ENCODE measurements around the gene OSTM1. TPM values are rescaled to one million over a fixed set of nuclear protein-coding genes. Genes with fewer than 3 reads are reported as not detected.

Gene OSTM1
- total RNA-seq, 1 experiment from 2014 or later = 63.0 TPM

DNA sequence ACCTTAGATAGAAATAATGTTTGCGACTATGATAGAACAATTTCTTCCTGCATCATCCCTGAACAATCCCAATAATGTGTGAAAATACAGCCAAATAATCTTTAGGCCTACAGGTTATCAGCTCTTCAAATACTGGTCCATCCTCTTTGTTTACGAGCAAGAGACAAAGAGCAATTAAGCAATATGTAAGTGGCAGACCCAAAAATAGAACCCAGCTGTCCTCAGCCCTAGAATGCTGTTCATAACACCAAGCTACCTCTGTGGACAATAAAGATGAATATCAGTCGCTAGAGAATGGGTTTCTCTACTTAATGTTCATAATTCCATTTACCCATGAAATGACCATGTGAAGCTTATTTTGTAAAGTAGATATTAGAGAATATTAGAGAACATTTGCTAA, 28.4 kb upstream of the OSTM1 start:
- no peak for DNase-seq (ENCODE audit: low read depth)

DNA sequence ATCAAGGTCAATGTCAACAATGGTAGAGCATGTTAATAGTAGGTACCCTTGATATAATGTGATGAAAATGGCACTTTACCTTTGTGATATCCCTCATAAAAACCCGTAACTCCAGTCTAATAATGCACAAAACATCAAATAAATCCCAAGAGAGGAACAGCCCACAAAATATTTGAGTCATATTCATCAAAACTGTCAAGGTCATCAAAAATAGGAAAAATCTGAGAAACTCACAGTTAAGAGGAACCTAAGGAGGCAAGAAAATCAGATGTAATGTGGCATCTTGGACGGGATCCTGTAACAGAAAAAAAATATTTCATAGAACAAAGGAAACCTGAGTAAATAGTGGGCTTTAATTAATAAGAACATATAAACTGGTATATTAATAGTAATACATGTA, 25.5 kb upstream of the OSTM1 start:
- DNase-seq (ENCODE audit: low read depth) = no peak

DNA sequence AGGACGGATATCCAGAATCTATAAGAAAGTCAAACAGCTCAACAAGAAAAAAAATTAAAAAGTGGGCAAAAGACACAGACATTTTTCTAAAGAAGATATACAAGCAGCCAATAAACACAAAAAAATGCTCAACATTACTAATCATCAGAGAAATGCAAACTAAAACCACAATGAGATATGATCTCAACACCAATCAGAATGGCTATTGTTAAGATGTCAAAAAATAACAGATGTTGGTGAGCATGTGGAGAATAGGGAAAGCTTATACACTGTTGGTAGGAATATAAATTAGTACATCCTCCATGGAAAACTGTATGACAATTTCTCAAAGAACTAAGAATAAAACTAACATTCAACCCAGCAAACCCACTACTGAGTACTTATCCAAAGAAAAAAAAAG, 23.3 kb upstream of the OSTM1 start:
- no peak for DNase-seq (ENCODE audit: low read depth)

DNA sequence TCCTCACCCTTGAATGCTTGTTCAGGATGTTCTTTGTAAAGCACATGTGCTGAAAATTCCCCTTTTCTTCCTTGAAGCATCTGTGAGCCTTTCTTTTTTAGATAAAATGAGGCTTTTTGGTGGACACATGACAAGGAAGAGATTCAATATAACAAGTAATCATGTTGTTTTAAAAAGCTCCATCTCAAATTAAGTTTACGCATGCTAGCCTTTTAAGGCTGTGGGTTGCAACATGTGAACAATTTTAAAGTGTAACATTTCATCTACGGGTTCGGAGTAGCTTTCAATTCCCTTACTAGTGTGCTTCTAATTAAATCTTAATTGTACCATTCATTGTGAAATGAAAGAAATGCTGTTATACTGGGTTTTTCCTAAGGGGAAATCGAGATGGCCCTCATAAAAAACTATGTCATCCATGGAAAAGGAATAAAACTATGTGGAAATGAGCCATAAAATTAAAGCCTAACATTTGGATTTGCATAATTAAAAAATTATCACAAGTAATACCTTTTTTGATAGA, 19.3 kb upstream of the OSTM1 start:
- DNase-seq (ENCODE audit: low read depth) = no peak

DNA sequence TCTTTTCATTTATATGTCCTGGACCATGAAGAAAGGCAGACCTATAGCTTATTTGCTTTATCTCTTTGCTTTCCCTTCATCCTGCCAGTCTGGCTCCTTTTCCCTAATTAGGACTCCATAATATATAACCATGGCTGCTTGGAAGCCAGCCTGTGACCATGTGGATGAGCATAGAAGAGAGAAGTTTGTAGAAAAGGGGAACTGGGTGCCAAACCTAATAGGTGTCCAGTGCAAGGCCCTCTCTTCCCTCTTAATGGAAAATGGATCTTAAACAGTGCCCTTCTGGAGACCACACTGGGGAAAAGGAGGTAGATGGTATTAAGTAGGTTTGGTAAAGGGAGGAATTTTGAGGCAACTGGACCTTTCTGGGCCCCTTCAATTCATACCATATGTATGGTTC, 16.7 kb upstream of the OSTM1 start:
- DNase-seq (ENCODE audit: low read depth) = no peak

DNA sequence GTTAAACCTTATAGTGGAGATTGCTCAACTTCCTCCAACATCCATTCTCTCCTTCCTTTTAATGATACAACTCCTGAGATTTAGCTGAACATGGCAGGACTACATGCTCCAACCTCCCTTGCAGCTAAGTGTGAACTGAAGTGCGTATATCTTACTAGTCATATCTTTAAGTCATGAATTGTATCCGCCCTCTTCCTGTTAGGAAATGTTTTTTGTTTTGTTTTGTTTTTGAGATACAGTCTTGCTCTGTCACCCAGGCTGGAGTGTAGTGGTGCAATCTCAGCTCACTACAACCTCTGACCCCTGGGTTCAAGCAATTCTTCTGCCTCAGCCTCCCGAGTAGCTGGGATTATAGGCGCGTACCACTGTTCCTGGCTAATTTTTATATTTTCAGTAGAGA, 8.8 kb upstream of the OSTM1 start:
- DNase-seq (ENCODE audit: low read depth) = no peak

DNA sequence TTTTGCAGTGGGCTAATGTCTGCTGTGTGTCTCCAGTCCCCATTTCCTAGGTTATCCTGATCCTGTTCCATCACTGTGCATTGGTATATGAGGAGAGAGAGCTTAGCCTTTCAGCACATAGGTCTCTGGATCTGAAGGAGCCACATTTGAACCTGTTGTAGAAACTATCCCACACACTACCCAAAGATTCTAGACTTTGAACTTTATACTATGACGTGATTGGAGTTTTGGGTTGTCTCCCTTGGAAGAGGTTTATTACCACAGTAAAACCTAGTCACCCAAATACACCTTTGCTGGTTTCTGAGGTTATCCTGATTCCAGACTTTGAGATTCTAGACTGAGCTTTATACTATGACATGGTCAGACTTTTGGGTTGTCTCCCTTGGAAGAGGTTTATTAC, 8.0 kb upstream of the OSTM1 start:
- no peak for DNase-seq (ENCODE audit: low read depth)

DNA sequence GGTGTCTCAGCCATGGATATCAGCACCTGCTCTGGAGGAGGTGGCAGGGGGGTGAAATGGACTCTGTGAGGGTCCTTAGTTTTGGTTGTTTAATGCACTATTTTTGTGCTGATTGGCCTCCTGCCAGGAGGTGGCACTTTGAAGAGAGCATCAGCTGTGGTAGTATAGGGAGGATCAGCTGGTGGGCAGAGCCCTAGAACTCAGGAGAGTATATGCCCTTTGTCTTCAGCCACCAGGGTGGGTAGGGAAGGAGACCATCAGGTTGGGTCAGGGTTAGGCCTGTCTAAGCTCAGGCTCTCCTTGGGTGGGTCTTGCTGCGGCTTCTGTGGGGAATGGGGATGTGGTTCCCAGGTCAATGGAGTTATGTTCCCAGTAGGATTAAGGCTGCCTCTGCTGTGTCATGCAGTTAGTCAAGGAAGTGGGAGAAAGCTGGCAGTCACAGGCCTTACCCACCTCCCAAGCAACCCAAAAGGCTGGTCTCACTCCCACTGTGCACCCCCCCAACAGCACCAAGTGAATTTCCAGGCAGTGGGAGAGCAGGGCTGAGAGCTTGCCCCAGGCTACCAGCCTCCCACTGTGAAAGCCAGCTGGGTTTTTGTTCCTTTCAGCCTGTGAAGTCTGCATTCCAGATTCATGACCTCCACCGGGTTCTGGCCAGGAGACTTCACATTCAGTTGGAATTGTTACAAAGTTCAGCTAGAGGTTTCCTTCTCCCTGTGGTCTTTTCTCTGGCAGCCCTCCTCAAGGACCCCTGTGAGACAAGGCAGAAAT, 5.7 kb upstream of the OSTM1 start:
- DNase-seq (ENCODE audit: low read depth) = peak; percentile 94

DNA sequence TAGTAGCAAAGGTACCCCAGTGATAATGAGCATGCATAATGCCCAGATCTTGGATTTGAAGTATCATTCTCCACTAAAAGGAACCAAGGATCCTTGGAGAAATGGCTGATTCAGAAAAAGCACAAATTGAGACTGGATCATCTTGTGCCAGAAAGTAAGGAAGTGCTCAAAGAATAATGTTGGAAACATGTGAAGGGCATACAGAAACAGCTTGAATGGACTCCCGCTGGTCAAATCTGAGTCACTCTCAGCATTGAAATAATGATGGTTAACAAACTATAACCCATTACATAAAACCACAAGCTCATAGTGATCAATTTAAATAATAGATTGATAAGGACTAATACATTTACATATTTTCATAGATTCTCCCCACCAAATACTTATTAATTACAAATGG, 3.6 kb upstream of the OSTM1 start:
- DNase-seq (ENCODE audit: low read depth) = no peak

DNA sequence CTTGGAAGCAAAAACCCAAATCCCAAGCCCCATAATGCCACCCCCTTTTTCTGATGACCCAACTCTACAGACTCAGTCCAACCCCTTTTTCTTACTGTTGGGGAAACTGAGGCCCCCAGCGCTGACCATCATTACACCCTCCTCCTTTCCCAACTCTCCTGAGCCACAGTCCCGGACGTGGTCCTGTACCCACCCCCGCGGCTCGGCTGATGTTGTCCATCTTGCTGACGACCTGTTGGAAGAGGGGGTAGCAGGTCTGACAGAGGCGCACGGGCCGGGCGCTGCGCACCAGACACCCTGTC, 533 bp downstream of the OSTM1 start:
- peak; percentile 36 for DNase-seq (ENCODE audit: low read depth)

DNA sequence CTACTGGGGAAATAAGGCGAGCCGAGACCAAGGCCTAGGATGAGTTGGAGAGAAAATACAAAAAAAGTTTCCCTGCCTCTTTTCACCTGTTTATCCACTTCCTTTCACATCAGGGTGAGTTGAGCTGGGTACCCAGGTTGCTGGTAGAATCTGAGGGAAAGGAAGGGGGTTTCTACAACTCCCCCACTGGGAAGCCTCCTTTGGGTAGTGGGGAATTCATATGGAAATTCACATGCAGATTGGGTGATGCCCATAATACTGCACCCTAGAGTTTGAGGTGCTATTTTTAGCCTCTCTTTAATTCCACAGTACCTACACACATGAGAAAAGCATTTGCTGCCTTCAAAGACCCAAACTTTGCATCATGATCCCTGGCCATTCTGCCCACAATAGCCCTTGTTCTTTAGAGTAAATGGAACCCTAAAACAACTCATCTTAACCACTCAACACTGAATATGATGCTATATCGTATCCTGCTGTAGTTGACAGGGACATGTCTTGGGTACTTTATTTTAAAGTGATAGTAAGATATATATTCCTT, 2.7 kb downstream of the OSTM1 start:
- DNase-seq (ENCODE audit: low read depth) = no peak

DNA sequence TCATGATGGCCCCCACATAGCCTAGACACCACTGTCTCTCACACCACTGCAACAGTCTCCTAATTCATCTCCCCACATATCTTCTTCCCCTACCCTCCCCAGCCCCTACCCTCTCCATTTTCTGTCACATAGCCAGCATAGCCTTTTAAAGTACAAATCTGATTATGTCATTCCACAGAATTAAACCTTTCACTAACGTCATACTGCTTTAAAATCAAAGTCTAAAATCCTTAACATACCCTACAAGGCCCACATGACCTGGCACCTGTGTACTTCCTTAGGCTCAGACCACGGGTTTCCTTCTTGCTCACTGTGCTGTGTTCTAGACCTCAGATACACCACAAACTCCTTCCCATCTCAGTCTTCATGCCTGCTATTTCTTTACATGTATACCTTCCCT, 5.9 kb downstream of the OSTM1 start:
- no peak for DNase-seq (ENCODE audit: low read depth)

DNA sequence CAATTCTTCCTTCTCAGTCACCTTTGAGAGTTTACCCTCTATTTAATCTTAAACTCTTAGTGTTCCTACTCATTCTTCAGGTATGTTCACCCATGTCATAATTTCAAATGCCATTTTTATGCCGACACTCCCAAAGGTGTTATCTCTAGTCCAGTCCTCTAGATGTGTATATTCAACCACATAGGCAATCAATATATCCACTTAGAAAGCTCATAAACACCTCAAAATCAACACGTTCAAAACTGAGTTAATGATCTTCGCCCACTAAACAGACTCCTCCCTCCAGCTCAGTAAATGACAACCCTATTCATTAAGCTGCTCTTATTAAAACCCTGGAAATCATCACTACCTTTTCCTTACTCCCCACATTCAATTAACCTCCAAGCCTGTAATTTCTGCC, 6.4 kb downstream of the OSTM1 start:
- no peak for DNase-seq (ENCODE audit: low read depth)

DNA sequence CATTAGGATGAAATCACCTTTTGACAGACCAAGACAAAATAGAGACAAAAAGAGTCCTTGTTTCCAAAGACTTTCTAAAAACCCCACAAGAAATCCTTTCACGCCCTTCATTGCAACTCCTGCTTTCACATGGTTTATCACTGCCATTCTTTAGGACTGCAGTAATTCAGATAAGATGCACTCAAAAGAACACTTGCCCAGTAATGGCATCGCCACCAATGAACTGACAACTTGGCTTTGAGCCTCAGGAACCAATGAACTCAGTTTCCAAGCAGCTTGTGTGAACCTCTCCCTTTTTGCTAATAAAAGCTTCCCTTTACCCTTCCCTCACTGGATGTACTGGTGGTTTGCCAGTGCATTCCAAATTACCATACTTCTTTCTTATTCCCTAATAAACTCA, 21.8 kb downstream of the OSTM1 start:
- no peak for DNase-seq (ENCODE audit: low read depth)

DNA sequence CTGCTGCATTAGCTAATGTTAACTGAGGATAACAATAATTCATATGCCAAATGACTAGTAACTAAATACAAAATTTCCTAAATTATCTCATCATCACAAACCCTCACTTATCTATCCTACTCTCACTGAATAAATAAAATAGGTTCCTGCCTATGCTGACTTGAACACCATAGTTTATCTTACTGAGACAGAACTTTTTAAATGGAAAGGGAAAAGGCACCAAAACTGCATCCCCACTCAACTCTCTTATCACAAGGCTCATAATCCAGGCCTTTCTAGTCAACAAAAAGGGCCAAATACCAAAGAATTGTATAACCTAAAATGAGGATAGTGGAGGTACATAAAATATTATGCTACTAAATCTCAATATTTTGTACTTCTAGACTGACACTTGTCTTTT, 23.1 kb downstream of the OSTM1 start:
- no peak for DNase-seq (ENCODE audit: low read depth)

DNA sequence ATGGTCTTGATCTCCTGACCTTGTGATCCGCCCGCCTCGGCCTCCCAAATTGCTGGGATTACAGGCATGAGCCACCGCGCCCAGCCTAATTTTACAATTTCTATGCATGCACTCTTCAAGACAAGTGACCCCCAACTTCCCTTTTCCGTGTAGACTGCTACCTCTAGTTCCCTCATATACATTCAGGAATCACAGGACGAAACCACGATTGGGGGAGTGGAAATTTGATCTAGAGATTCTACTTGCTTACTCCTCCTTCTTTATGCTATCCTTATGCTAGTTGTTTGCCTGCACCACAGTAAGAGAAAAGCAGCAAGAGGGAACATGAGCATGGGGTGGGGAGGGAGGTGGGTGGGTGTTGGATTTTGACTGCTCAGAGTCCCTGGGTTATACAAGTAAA, 34.9 kb downstream of the OSTM1 start:
- no peak for DNase-seq (ENCODE audit: low read depth)

DNA sequence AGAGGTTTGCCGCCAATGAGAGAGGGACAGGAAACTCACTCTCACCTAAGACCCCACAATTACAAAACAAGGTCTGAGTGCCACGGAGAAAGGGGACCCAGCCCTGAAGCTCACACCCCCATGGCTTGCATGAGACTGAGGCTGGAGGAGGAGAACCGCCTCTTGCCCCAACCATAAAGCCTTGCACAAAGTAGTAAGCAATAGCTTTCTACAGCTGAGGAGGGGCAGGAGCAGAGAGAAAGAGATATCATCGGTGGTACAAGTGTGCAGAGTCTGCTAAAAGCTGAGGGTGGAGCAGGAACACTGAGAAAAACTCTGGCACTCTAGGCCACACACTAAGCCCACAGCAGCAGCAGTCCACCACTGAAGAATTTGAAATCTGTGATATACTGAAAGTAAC, 37.7 kb downstream of the OSTM1 start:
- DNase-seq (ENCODE audit: low read depth) = no peak

DNA sequence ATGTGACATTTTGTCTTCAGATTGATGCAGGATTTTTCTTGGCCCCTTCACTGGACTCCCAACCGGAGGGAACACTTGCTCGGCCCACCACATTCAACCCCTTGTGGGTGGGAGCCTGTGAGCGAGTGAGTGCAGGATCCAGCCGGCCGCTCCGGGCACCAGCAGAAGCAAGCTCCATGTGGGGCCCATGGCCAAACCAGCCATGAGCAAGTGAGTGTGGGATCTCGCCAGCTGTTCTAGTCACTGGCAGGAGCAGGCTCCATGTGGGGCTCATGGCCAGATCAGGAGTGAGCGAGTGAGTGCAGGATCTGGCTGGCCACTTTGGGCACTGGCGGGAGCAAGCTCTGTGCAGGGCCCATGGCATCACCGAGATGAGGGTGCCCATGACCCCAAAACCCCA, 42.6 kb downstream of the OSTM1 start:
- no peak for DNase-seq (ENCODE audit: low read depth)

DNA sequence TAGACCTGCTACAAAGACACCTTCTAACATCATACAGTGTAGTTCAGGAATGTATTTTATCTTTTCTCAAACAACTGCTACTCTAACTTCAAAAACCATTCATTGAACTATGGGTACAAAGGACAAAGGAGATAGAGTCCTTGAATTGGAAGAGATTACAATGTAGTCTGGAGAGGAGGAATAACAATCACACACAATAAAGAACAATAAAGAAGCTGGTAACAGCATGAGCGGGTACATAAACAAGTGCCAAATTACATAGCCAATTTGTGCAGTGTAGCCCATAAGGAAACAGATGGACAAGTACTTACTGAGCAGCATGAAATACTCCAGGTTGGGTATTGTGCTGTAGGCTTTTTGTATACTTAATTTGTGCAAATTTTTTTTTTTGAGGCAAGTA, 44.3 kb downstream of the OSTM1 start:
- no peak for DNase-seq (ENCODE audit: low read depth)

DNA sequence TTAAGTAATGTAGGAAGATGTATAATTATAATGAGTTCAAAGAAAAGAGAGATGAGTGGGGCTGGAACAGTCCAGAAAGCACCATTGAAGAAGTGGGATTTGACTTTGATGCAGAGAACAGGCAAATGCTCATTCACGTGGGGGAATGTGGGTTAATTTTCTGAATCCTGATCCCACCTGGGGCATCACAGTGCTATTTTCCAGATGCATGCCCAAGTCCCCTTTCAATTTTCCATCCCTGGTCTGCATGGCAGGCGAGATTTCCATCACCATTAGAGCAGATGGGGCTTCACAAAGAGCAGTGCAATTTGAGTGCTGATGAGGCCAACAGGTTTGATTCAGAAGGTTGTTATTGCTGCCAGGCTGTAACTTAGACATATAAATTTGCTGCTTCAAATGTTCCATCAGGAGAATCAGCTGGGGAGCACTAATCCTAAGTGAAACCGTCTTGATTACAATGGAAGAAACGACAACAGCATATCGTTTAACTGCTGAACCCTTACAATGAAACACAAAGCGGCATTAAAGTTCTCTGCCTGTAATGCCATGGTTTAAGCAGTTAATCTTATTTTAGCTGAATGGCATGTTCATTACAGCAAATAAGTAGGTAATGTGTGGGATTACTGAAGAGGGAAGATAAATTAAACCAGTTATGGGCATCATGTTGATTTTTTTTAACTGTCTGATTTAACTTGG, 45.2 kb downstream of the OSTM1 start:
- DNase-seq (ENCODE audit: low read depth) = no peak

DNA sequence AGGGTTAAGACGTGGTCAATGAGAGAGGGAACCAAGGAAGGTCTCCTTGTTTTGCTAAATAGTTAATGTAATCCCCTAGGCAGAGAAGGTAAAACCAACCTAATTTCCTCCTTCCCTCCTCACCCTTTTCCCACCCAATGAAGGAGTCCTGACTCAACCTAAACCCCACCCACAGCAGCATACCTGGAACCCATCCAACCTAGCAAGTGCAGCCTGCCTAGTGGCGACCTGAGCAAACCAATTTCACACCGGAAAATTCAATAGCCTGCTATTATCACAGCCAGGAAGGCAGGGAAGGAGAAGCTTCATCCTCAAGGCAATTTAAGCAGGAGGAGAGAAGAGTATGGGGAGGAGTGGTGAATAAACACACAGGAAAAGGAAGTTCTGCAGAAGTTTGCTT, 46.9 kb downstream of the OSTM1 start:
- no peak for DNase-seq (ENCODE audit: low read depth)

DNA sequence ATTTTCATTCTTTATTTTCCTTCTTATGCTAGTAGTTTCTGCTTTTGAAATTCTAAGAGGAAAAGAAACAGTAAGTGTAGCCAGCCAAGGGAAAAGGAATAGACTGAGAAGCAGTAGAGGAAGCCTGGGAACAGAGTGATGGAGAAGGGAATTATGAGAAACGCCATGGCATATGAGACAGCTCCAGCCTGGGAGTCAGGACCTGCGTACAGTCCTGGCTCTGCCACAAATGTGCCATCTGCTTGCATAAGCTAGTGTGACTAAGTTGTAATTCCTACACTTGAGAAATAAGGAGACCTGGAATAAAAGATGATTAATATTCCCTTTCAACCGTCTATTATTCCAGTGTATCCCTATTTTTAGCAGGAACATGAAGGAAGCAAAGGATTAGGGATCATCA, 47.5 kb downstream of the OSTM1 start:
- DNase-seq (ENCODE audit: low read depth) = no peak

DNA sequence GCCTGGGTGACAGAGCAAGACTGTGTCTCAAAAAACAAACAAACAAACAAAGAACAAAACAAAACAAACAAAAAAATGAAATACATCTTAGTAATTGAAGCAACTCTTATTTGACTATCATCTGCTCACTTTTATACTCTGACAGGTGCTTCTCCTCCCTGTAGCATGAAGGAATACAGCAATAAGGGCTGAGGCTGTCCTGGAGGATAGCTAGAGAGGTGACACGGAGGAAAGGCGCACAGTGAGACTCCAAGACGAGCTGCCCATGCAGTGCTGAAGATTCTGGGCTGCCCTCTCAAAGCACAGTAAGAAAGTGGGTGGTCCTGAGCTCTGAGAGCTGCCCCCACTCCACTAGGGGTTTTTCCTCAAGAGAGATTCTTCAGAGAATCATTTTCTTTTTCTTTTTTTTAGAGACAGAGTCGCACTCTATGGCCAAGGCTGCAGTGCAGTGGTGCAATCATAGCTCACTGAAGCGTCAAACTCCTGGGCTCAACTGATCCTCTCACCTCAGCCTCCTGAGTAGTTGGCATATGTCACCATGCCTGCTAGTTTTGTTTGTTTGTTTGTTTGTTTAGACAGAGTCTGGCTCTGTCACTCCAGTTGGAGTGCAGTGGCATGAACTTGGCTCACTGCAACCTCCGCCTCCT, 50.0 kb downstream of the OSTM1 start:
- DNase-seq (ENCODE audit: low read depth) = no peak

Data from RPMI7951 (cell line).